ENCODE data around the gene TMEM198.

GRCh38 chr2:219519526-219519916 lies 24.3 kb upstream of the TMEM198 start:
- TF ChIP-seq CTCF (IDR thresholded peaks at IDR 0.05): no peak
- TF ChIP-seq POLR2A (IDR thresholded peaks at IDR 0.05): no peak
